GM18870 (cell line): ENCODE data around the gene DENND4C.
"Not testable (repeated sequence)": the region's sequence is repeated elsewhere in the genome, so short reads cannot be mapped to it uniquely, and the experiment has no call there.

Experiments used
- ATAC-seq: cut with Tn5 transposase; IDR thresholded peaks from one replicate; pipeline ENCODE4 v1.9.1; 2021; ENCODE audit warnings: moderate library complexity; ENCODE audit not compliant: unreplicated experiment

The DENND4C gene

DNA sequence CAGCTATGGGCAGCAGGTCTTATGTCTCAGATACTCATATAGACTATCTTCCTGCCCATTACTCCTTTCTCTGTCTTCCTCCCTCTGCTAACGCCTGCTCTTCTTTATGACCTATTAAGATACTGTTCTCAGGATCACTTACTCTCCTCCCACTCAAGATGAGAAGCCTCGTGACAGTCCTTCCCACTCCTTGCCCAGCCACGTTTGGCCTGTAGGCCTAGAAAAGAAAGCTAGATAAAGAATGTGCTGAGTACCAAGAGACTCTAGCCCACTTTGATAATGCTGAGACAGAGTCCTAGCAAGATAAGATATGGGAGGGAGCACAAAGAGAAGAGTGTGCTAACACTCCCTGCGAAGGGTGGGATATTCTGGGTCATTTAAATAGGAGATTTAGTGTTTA is 6.8 kb upstream of the DENND4C start:
- no peak for ATAC-seq

DNA sequence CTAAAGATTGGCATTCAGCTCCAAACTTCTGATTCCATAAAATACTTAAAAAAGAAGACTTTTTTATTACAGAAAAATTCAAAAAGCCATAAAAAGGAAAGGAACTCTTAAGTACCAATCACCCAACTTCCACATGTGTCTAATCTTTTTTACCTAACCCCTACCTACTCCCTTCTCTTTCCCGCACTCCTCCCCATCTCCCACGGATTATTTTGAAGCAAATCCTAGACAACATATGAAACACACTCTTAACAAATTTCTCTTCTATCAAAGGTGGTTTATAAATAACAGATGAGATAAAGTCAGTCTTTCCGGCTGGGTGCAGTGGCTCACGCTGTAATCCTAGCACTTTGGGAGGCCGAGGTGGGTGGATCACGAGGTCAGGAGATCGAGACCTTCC is 5.9 kb upstream of the DENND4C start:
- no peak for ATAC-seq

DNA sequence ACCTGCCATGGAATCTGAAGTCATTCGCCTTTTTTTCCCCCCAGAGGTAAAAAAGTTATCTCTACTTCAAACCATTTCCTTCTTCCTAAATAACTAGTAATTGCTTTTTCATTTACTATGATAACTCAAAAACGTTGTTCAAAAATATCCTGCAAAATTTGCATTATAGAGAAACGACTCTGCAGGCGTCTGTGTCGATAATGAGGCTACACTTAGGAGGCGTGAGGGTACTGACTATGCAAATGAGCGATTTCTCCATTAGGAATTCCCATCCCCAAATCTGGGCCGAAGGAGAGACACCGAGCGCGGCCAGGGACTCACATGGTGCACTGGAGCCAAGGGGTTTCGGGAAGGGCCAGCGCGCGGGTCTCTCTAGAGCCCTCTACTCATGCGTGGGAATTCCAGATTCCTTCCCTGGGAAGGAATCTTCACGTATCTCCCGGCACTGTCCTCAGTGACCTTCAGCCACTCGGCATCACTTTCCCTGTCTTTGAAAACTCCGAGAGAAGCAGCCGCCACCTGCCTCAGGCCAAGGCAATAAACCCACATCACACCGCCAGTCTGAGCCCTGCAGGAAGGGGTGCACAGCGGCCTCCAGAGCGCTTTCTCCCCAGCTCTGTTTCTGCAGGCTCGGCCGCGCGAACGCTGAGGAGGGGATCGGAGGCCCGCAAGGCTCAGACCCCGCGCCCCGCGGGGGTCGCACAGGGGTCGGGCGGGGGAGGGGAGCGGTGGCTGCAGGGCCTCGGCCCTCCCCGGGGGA is 718 bp upstream of the DENND4C start:
- ATAC-seq: peak; percentile 33

DNA sequence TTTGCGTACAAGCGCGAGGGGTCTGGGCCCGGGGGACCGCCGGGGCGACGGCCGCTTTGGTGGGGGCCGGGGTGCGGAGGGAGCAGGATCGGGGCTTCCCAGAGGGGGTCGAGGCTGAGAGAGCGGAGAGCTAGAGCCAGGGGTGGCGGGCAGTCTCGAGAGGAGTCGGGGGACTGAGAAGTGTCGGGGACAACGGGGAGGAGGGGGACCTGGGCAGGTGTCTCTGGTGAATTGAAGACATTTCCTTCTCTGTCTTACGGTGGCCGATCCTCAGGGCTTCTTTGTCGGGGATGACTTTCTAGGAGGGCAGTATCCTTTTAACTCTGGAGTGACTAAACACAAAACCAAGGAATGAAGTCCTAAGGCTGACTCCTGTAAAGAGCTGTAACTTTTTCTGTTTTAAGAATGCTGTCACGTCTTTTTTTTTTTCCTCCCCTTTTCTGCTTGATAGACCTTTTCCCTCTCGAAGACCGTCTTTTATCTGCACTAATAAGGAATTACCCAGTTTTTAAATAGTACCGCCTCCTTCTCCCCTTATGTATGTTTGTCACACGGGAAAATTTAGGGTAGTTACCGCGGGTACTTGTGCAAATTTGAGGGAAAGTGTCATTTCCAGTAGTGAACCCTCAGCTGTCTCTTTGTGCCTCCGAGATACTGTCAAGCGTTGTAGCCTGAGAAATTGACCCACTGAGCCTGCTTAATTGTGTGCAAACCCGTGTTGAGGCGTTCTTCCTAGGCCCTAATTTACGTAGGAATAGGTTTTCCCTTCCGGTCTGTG is 822 bp downstream of the DENND4C start:
- no peak for ATAC-seq

DNA sequence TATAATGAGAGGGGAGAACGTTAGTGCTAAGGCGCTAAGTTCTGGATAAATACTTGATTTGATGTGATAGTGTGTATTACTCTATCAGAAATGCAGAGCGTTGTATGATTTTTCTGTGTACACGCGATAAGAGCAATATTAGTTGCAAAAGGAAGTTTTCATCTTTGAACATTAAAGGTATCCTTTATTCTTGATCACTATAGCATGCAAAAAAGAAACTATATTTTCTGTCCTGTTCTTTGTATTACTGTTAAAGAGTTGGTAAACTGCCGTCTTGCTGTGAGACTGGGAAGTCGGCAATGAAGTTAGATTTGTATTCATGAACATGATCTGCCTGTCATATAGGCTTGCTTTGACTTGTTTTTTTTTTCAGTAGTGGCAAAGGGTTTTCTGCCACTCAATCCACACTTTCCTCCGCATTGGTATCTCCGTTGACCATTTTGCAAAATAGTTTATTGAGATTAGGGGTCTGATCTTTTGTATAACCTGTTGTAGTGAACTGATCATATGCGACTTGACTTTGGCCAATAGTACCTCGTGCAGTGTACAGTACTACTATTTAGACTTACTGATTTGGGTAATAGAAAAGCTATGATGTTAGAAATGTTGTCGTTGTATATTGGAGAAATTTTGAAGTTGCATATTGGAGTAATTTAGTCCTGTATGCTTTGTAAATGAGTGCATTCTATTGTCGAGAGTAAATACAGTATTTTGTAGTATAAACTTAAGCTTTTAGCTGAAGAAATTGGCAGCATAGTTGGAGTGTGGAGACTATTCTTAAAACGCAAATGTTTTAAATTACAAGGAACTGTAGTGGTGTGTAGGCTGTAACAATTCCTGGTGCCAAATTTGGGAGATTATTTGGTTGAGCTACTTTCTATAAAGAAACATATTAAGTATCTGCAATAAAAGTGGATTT is 1.7 kb downstream of the DENND4C start:
- no peak for ATAC-seq

DNA sequence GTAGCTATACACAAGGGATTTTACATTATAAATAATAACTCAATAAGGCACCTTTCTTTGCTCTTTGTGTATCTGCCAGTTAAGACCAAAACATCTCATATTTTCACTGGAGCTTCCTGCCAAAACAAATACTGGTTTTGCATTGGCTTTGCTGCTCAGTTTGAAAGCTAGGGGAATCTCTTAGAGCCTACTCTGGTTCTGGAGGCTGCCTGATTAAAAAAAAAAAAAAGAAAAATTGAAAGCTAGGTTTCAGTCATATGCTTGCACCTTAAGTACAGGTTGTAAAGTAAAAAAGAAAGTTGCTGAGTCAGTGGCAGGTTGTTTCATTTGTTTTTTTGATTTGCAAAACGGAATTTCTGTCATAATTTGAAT is 2.3 kb downstream of the DENND4C start:
- peak; percentile 35 for ATAC-seq

DNA sequence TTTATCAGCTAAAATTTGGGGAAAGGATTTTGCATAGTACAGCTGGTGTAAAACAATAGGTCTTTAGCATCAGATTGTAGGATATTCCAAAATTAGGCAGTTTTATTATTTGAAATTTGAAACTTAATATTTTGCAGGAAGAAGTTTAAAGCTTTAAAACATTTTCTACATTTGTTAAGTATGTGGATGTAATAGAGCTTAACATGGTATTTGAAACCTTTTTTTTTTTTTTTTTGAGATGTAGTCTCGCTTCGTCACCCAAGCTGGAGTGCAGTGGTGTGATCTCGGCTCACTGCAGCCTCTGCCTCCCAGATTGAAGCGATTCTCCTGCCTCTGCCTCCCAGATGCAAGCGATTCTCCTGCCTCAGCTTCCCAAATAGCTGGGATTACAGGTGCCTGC is 2.9 kb downstream of the DENND4C start:
- ATAC-seq: no peak

DNA sequence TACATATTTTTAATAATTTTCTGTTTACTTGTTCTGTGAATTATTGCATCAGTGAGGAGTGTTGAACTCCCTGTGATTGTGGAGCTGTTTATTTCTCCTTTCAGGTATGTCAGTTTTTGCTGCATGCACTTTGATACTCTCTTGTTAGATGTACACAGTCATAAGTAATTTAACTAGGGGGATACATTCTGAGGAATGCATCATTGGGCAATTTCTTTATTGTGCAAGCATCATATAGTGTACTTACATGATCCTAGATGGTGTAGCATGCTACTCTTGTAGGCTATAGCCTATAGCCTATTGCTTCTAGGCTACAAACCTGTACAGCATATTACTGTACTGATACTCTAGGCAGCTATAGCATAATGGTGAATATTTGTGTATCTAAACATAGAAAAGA is 9.5 kb downstream of the DENND4C start:
- ATAC-seq: no peak

DNA sequence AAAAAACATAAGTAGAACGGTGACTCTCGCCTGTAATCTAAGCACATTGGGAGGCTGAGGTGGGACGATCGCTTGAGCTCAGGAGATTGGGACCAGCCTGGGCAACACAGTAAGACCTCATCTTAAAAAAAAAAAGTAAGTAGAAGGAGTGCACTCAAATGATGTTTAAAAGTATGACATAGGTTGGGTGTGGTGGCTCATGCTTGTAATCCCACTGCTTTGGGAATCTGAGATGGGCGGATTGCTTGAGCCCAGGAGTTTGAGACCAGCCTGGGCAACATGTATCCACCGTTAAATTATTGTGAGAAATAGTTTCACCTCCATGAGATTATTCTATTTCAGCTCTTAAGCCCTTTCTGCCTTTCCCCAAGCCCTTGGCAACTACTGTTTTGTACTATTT is 11.2 kb downstream of the DENND4C start:
- no peak for ATAC-seq

DNA sequence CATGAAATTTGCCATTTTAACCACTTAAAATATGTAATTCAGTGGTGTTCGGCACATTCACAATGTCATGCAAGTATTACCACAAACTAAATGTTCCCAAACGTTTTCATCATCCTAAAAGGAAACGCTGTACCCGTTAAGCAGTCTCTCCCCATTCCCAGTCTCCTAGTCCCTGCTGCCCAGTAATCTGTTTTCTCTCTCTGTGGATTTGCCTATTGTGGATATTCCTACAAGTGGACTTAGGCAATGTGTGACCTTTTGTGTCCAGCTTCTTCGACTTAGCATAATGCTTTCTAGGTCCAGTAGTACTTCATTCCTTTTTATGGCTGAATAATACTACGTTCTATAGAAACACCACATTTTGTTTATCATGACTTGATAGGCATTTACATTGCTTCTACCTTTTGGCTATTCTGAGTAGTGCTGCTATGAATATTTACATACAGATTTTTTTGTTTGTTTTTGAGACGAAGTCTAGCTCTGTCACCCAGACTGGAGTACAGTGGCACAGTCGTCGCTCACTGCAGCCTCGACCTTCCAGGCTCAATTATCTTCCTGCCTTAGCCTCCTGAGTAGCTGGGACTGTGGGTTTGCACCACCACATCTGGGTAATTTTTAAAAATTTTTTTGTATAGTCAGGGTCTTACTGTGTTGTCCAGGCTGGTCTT is 13.0 kb downstream of the DENND4C start:
- no peak for ATAC-seq

DNA sequence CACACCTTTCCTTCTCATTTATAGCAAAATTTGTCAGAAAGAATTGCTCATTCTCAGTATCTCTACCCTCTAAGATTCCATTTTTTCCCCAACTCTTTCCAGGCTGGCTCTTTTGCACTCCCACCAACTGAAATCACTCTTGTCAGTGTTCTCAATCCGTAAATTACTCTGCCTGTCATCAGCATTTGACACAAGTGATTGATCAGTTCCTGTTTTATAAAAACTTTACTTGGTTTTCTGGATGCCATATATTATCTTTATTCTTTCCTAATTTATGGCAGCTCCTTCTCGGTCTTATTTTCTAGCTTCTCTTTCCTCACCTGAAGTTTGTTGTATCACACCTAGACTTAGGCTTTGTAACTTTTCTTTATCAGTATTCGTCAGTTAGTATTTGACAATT is 16.4 kb downstream of the DENND4C start:
- ATAC-seq: no peak

DNA sequence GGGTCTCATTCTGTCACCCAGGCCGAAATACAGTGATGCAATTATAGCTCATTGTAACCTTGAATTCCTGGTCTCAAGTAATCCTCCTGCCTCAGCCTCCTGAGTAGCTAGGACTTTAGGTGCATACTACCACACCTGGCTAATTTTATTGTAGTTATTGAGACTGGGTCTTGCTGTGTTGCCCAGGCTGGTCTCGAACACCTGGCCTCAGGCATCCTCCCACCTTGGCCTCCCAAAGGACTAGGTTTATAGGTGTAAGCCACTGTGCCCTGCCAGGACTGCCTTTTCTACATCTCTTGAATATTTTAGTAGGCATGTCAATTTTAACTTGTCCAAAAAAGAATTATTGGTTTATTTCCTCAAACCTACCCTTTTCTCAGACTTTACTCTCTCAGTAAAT is 16.9 kb downstream of the DENND4C start:
- no peak for ATAC-seq

DNA sequence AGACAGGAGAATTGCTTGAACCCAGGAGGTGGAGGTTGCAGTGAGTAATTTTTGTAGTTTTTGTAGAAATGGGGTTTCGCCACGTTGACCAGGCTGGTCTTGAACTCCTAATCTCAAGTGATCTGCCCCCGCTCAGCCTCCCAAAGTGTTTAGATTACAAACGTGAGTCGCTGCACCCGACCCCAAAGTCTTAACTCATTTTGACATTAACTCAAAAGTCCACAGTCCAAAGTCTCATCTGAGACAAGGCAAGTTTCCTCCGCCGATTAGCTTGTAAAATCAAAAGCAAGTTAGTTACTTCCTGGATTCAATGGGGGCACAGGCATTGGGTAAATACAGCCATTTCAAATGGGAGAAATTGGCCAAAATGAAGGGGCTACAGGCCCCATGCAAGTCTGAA is 19.9 kb downstream of the DENND4C start:
- not testable (repeated sequence) for ATAC-seq

DNA sequence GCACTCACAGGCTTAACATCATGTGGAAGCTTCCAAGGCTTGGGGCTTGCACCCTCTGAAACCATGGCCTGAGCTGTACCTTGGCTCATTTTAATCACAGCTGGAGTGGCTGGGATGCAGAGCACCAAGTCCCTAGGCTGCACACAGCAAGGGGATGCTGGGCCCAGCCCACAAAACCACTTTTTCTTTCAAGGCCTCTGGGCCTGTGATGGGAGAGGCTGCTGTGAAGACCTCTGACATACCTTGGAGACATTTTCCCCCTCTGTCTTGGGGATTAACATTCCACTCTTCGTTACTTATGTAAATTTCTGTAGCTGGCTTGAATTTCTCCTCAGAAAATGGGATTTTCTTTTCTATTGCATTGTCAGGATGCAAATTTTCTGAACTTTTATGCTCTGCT is 20.7 kb downstream of the DENND4C start:
- ATAC-seq: not testable (repeated sequence)

DNA sequence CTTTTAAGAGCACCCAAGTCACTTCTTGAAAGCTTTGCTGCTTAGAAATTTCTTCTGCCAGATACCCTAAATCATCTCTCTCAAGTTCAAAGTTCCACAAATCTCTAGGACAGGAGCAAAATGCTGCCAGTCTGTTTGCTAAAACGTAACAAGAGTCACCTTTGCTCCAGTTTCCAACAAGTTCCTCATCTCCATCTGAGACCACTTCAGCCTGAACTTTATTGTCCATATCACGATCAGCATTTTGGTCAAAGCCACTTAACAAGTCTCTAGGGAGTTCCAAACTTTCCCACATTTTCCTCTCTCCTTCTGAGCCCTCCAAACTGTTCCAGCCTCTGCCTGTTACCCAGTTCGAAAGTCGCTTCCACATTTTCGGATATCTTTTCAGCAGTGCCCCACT is 21.1 kb downstream of the DENND4C start:
- ATAC-seq: not testable (repeated sequence)

DNA sequence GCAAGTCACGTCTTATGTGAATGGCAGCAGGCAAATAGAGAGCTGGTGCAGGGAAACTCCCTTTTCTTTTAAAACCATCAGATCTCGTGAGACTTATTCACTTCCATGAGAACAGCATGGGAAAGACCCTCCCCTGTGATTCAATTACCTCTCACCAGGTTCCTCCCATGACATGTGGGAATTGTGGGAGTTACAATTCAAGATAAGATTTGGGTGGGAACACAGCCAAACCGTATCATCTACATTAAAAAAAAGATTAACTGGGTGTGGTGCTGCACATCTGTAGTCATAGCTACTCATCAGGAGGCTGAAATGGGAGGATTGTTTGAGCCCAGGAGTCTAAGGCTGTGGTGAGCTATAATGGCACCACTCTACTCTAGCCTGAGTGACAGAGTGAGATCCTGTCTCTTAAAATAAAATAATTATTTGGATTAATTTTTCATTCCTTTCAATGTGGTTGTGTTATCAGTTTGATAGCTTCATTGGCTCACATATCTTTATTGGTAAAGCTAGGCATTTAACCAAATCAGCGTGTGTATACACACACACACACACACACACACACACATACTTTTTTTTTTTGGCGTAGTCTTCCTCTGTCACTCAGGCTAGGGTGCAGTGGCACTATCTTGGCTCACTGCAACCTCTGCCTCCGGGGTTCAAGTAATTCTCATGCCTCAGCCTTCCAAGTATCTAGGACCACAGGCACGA is 21.8 kb downstream of the DENND4C start:
- no peak for ATAC-seq

DNA sequence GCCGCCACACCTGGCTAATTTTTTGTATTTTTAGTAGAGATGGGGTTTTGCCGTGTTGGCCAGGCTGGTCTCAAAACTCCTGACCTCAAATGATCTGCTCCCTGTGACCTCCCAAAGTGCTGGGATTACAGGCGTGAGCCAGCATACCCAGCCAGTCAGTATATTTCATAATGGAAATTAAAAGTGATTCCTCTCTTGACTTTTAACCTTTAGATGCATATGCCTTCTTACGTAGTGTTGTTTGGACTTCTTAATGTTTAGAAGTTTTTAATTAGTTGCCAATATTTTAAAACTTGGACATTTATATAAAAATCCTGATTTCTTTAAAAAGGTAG is 22.4 kb downstream of the DENND4C start:
- no peak for ATAC-seq

DNA sequence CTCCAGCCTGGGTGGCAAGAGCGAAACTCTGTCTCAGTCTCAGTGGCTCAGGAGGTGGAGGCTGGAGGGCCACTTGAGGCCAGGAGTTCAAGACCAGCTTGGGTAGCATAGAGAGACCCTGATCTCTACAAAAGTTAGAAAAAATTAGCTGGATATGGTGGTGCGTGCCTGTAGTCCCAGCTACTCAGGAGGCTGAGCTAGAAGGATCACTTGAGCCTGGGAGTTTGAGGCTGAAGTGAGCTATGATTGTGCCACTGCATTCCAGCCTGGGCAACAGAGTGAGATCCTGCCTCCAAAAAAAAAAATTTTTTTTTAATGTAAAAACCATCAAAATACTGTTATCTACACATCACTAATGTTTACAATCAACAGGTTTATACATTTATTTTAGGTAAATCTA is 24.6 kb downstream of the DENND4C start:
- no peak for ATAC-seq

DNA sequence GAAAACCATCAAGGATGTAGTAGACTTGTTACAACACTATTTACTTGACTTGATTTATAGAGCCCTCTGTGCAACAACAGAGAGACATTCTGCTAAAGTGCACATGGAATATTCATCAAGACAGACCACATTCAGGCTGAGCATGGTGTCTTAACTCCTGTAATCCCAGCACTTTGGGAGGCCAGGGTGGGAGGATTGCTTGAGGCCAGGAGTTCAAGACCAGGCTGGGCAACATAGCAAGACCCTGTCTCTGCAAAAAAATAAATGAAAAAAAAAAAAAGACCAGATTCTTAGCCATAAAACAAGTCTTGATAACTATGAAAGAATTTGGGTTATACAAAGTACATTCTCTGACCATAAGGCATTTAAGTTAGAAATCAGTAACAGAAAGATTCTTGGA is 25.3 kb downstream of the DENND4C start:
- ATAC-seq: no peak

DNA sequence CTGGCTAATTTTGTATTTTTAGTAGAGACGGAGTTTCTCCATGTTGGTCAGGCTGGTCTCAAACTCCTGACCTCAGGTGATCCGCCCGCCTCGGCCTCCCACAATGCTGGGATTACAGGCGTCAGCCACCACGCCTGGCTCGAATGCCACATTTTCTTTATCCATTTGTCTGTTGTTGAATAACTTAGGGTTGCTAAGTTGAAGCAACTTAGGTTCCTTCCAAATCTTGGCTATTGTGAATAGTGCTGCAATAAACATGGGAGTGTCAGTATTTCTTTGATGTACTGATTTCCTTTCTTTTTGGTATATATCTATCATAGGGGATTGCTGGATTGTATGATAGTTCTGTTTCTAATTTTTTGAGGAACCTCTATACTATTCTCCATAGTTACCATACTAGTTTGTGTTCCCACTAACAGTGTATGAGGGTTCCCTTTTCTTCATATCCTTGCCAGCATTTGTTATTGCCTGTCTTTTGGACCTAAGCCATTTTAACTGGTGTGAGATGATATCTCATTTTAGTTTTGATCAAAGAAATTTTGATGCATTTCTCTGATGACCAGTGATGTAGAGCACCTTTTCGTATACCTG is 29.3 kb downstream of the DENND4C start:
- ATAC-seq: not testable (repeated sequence)
